Measurements from ENCODE around the gene MYO5A. TPM values are rescaled to one million over a fixed set of nuclear protein-coding genes. Genes with fewer than 3 reads are reported as not detected.
A peak's percentile ranks its signal among the peaks of the same experiment; 100 is the strongest.

The MYO5A gene
- polyA plus RNA-seq, 1 of the 3 experiments (the other 2 are of a cell fraction), result 11.0 TPM

DNA sequence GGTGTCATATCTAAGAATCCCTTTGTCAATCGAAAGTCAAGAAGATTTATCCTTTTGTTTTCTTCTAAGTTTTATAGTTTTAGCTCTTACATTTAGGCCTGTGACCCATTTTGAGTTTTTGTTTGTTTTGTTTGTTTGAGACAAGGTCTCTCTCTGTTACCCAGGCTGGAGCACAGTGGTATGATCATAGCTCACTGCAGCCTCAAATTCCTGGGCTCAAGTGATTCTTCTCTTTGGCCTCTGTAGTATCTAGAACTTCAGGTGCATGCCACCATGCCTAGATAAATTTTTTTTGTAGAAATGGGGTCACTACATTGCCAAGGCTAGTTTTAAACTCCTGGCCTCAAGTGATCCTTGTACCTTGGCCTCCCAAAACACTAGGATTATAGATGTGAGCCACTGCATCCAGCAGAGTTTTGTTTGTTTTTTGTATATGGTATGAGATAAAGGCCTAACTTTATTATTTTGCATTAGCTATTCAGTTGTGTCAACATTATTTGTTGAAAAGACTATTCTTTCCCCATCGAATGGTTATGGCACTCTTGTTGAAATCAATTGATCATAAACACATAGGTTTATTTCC, 227.3 kb downstream of the MYO5A start (continued):
- no peak for TF ChIP-seq FOSL2 (IDR thresholded peaks at IDR 0.05; ENCODE audit: borderline replicate concordance, low read depth)
- TF ChIP-seq CHD2 (IDR thresholded peaks at IDR 0.05; ENCODE audit: low read length, partially characterized antibody), result no peak

DNA sequence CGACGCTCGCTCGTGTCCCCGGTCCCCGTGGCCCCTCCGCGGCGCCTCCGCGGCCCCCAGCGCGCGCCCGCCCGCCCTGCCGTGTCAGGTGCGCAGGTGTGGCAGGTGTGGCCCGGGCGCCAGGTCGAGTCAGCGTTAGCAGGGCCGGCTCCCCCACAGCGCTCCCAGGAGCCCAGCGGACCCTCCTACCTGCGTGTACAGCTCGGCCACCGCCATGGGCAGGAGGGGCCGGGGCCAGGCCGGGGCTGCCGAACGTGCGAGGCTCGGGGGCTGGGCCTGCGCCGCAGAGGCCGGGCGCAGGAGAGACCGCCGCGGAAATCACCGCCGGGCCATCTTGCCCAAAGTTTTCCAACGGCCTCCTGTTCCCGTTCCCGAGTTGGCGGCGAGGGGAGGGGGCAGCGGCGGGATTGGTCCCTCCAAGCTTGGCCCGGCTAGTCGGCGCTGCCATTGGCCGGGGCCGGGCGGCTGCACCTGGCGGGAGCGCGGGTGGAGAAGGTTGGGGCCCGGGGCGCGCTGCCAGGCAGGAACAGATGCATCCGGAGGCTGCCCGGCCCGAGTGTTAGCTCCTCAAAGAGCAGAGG, 233.2 kb downstream of the MYO5A start, which contains the start of gene MYO5C:
MYO5C (minus strand) TSS at position 384 of the 581 bp plus-strand sequence; CDS start at position 216, 168 bp downstream.
- H2AFZ ChIP-seq (ENCODE audit: low read depth), result 0 out of 2 replicates have a peak within 1 kb of the TSS, but pooled peaks have one; percentile 41
- ChIA-PET POLR2A (interaction anchor here (1.2 kb wide), 1 partner anchor 13 kb away, joined by 4 read pairs; no protein-coding TSS in a partner anchor), CTCF (interaction anchor here (1.2 to 2.5 kb wide), 3 partner anchors 14 to 39 kb away, joined by 3 to 8 read pairs (median 7); no protein-coding TSS in a partner anchor)
- no peaks in the 10 kb centered on the region for H3K79me2 ChIP-seq (ENCODE audit: insufficient read depth)
- H3K4me2 ChIP-seq, result peak within 1 kb of the TSS; percentile 82
- H3K4me3 ChIP-seq (ENCODE audit: low read depth in 2 of 2, low read length in 1 of 2), result peak within 1 kb of the TSS; percentile 60 to 66
- no peak within 1 kb of the TSS for H3K9ac ChIP-seq
- peaks cover 0 to 5% of the 10 kb centered on the region in 2 experiments; a peak in 1 of 4 replicates for H3K4me1 ChIP-seq (ENCODE audit: control insufficient read depth in 1 of 2, insufficient read depth in 2 of 2, low read depth in 1 of 2, low read length in 1 of 2)
- peaks cover 7% of the 10 kb centered on the region for H3F3A ChIP-seq (replicated peaks; ENCODE audit: insufficient read depth)
- DNase-seq, result peak; percentile 89
- TF ChIP-seq, protein P1, sequence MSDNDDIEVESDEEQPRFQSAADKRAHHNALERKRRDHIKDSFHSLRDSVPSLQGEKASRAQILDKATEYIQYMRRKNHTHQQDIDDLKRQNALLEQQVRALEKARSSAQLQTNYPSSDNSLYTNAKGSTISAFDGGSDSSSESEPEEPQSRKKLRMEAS (IDR thresholded peaks at IDR 0.05; ENCODE audit: low read depth), result peak; percentile 63
- TF ChIP-seq YY1 (IDR thresholded peaks at IDR 0.05; ENCODE audit: low read depth) (no peak), TAF1 (IDR thresholded peaks at IDR 0.05; ENCODE audit: borderline replicate concordance, low read depth, low read length) (no peak), NFIC (IDR thresholded peaks at IDR 0.05; ENCODE audit: borderline replicate concordance) (peak; percentile 17; the same call in 1 of the 2 replicates), RCOR1 (IDR thresholded peaks at IDR 0.05; ENCODE audit: low read length) (peak; percentile 27; the same call in 1 of the 2 replicates)
- TF ChIP-seq, protein P2, sequence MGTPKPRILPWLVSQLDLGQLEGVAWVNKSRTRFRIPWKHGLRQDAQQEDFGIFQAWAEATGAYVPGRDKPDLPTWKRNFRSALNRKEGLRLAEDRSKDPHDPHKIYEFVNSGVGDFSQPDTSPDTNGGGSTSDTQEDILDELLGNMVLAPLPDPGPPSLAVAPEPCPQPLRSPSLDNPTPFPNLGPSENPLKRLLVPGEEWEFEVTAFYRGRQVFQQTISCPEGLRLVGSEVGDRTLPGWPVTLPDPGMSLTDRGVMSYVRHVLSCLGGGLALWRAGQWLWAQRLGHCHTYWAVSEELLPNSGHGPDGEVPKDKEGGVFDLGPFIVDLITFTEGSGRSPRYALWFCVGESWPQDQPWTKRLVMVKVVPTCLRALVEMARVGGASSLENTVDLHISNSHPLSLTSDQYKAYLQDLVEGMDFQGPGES (IDR thresholded peaks at IDR 0.05; ENCODE audit: low read depth, low read length), result no peak
- 3% methylated on average over 17 of the region's 65 CpGs for WGBS (ENCODE audit: low lambda C conversion rate)
- H4K20me1 ChIP-seq (ENCODE audit: insufficient read depth), result no peaks in the 10 kb centered on the region
- no peaks in the 10 kb centered on the region for H3K27me3 ChIP-seq (ENCODE audit: insufficient read depth)
- H3K27ac ChIP-seq (ENCODE audit: low read depth in 2 of 2, low read length in 1 of 2), result no peak within 1 kb of the TSS
- H3K36me3 ChIP-seq (replicated peaks in 1 of 2; ENCODE audit: control insufficient read depth in 1 of 2, insufficient read depth in 2 of 2, low read length in 1 of 2), result no peaks in the 10 kb centered on the region
- no peaks in the 10 kb centered on the region for H3K9me2 ChIP-seq
- 0 out of 2 replicates have a peak, but pooled peaks cover 4% of the 10 kb centered on the region for H3K9me3 ChIP-seq

DNA sequence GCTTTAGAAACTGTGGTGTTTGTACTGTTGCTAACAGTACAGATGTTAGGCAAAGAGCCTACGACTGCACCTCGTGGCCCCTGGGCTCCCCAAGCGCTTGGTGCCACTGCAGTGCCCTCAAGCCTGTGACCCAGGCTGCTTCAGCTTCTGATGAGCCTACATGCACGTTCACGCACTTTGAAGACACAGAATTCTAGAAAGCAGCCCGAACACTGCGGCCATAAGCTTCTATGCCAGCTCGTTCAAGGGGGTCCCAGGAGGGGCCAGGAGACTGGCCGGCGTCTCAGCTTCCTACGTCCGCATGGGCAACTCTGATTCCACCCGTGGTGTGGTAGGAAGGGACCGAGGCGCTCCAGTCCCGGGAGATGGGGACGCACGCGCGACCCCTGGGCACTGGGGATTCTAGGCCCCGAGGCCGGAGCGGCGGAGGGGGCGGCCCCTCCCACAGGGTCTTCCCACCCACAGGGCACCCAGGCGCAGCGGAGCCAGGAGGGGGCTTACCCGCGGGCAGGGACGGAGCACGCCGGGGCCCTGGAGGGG, 233.7 kb downstream of the MYO5A start:
- TF ChIP-seq SIN3A (IDR thresholded peaks at IDR 0.05; ENCODE audit: borderline replicate concordance, low read depth, low read length), result no peak
- Histone ChIP-seq H3K9ac (no peak overlapping the region), H3K27ac (ENCODE audit: low read depth in 2 of 2, low read length in 1 of 2) (no peak overlapping the region), H3K9me2 (no peaks in the 10 kb centered on the region), H3K4me1 (ENCODE audit: control insufficient read depth in 1 of 2, insufficient read depth in 2 of 2, low read depth in 1 of 2, low read length in 1 of 2) (peaks cover 0 to 5% of the 10 kb centered on the region in 2 experiments; a peak in 1 of 4 replicates), H3K4me3 (ENCODE audit: low read depth in 2 of 2, low read length in 1 of 2) (peak overlapping the region; percentile 60 to 66), H3K36me3 (replicated peaks in 1 of 2; ENCODE audit: control insufficient read depth in 1 of 2, insufficient read depth in 2 of 2, low read length in 1 of 2) (no peaks in the 10 kb centered on the region), H3K79me2 (ENCODE audit: insufficient read depth) (no peaks in the 10 kb centered on the region), H2AFZ (ENCODE audit: low read depth) (0 out of 2 replicates have a peak overlapping the region, but pooled peaks have one; percentile 41), H3K27me3 (ENCODE audit: insufficient read depth) (no peaks in the 10 kb centered on the region), H4K20me1 (ENCODE audit: insufficient read depth) (no peaks in the 10 kb centered on the region), H3K9me3 (0 out of 2 replicates have a peak, but pooled peaks cover 4% of the 10 kb centered on the region), H3F3A (replicated peaks; ENCODE audit: insufficient read depth) (peaks cover 7% of the 10 kb centered on the region), H3K4me2 (peak overlapping the region; percentile 82)
- ChIA-PET CTCF (interaction anchor here (1.2 to 2.5 kb wide), 3 partner anchors 15 to 38 kb away, joined by 3 to 8 read pairs (median 7); no protein-coding TSS in a partner anchor), POLR2A (interaction anchor here (1.2 kb wide), 1 partner anchor 14 kb away, joined by 4 read pairs; no protein-coding TSS in a partner anchor)
- 37% methylated on average over 10 of the region's 32 CpGs for WGBS (ENCODE audit: low lambda C conversion rate)
- peak; percentile 70 for DNase-seq

Measured in SK-N-SH (cell line).